ENCODE measurements around the gene MACROD2.

MACROD2 gene

GRCh38 chr20:13960525-13960924, 34.8 kb upstream of the MACROD2 start:
- TF ChIP-seq FOXP2 (optimal IDR thresholded peaks at IDR 0.05; ENCODE audit: borderline replicate concordance, extremely low read depth, extremely low read length, insufficient read depth): no peak
- no peak for TF ChIP-seq POLR2AphosphoS5 (IDR thresholded peaks at IDR 0.05; ENCODE audit: low read depth, low read length)
- TF ChIP-seq TAF1 (IDR thresholded peaks at IDR 0.05; ENCODE audit: borderline replicate concordance, insufficient read depth, low read length): no peak
- TF ChIP-seq, protein P1, sequence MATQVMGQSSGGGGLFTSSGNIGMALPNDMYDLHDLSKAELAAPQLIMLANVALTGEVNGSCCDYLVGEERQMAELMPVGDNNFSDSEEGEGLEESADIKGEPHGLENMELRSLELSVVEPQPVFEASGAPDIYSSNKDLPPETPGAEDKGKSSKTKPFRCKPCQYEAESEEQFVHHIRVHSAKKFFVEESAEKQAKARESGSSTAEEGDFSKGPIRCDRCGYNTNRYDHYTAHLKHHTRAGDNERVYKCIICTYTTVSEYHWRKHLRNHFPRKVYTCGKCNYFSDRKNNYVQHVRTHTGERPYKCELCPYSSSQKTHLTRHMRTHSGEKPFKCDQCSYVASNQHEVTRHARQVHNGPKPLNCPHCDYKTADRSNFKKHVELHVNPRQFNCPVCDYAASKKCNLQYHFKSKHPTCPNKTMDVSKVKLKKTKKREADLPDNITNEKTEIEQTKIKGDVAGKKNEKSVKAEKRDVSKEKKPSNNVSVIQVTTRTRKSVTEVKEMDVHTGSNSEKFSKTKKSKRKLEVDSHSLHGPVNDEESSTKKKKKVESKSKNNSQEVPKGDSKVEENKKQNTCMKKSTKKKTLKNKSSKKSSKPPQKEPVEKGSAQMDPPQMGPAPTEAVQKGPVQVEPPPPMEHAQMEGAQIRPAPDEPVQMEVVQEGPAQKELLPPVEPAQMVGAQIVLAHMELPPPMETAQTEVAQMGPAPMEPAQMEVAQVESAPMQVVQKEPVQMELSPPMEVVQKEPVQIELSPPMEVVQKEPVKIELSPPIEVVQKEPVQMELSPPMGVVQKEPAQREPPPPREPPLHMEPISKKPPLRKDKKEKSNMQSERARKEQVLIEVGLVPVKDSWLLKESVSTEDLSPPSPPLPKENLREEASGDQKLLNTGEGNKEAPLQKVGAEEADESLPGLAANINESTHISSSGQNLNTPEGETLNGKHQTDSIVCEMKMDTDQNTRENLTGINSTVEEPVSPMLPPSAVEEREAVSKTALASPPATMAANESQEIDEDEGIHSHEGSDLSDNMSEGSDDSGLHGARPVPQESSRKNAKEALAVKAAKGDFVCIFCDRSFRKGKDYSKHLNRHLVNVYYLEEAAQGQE (IDR thresholded peaks at IDR 0.05; ENCODE audit: insufficient read depth in 1 of 2, low read depth in 2 of 2, low read length in 2 of 2): no peak
- TF ChIP-seq SIN3A (IDR thresholded peaks at IDR 0.05; ENCODE audit: borderline replicate concordance, insufficient read depth, low read length): no peak

DNA sequence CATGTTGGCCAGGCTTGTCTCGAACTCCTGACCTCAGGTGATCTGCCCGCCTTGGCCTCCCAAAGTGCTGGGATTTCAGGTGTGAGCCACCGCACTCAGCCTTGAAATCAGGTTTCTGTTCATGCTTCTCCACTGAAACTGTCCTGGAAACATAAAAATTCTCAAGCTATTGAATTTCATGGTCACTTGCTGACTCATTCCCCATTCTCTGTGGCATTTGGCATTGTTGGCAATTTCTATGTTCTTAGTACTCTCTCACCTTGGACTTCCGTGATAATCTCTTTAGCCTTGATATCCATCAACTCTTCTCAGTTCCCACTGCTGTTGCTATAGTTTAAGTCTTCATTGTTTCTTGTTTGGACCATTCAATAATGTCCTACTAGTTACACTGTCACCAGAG, 11.1 kb upstream of the MACROD2 start:
- TF ChIP-seq SIN3A (IDR thresholded peaks at IDR 0.05; ENCODE audit: borderline replicate concordance, insufficient read depth, low read length) (no peak), POLR2AphosphoS5 (IDR thresholded peaks at IDR 0.05; ENCODE audit: low read depth, low read length) (no peak), TAF1 (IDR thresholded peaks at IDR 0.05; ENCODE audit: borderline replicate concordance, insufficient read depth, low read length) (no peak), FOXP2 (optimal IDR thresholded peaks at IDR 0.05; ENCODE audit: borderline replicate concordance, extremely low read depth, extremely low read length, insufficient read depth) (no peak)
- TF ChIP-seq, protein P1 (IDR thresholded peaks at IDR 0.05; ENCODE audit: insufficient read depth in 1 of 2, low read depth in 2 of 2, low read length in 2 of 2): no peak

DNA sequence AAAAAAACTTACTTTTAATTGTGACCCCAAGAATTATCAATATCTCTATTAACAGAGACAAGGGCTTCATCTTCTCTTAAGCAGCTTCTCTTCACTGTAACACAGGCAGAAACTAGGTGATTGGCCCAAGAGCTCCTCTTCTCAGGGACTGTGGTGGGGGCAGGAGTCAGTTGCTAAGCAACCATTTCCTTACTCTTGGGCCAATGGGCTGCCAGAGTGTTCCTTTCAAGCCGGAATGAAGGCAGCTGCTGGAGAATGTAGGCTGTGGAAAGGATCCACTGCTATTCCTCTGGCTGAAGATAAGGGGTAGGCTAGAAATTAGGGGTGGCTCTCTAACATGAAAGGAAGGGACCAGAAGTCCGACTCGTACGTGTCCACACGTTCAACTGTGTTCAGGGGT, 4.9 kb upstream of the MACROD2 start, which contains the start of gene SEL1L2:
TSS of gene SEL1L2 (minus strand) at position 150 of the 400 bp plus-strand sequence. CDS start at position 70, 80 bp downstream.
- TF ChIP-seq TAF1 (IDR thresholded peaks at IDR 0.05; ENCODE audit: borderline replicate concordance, insufficient read depth, low read length): no peak
- no peak for TF ChIP-seq FOXP2 (optimal IDR thresholded peaks at IDR 0.05; ENCODE audit: borderline replicate concordance, extremely low read depth, extremely low read length, insufficient read depth)
- no peak for TF ChIP-seq POLR2AphosphoS5 (IDR thresholded peaks at IDR 0.05; ENCODE audit: low read depth, low read length)
- no peak for TF ChIP-seq SIN3A (IDR thresholded peaks at IDR 0.05; ENCODE audit: borderline replicate concordance, insufficient read depth, low read length)
- TF ChIP-seq, protein P1 (IDR thresholded peaks at IDR 0.05; ENCODE audit: insufficient read depth in 1 of 2, low read depth in 2 of 2, low read length in 2 of 2): no peak

- TF ChIP-seq FOXP2 (optimal IDR thresholded peaks at IDR 0.05; ENCODE audit: borderline replicate concordance, extremely low read depth, extremely low read length, insufficient read depth) (no peak), SIN3A (IDR thresholded peaks at IDR 0.05; ENCODE audit: borderline replicate concordance, insufficient read depth, low read length) (no peak), POLR2AphosphoS5 (IDR thresholded peaks at IDR 0.05; ENCODE audit: low read depth, low read length) (no peak), TAF1 (IDR thresholded peaks at IDR 0.05; ENCODE audit: borderline replicate concordance, insufficient read depth, low read length) (no peak)
- TF ChIP-seq, protein P1 (IDR thresholded peaks at IDR 0.05; ENCODE audit: insufficient read depth in 1 of 2, low read depth in 2 of 2, low read length in 2 of 2): no peak
Observed at GRCh38 chr20:13991311-13991710, 4.0 kb upstream of the MACROD2 start.

- TF ChIP-seq SIN3A (IDR thresholded peaks at IDR 0.05; ENCODE audit: borderline replicate concordance, insufficient read depth, low read length) (no peak), POLR2AphosphoS5 (IDR thresholded peaks at IDR 0.05; ENCODE audit: low read depth, low read length) (no peak), FOXP2 (optimal IDR thresholded peaks at IDR 0.05; ENCODE audit: borderline replicate concordance, extremely low read depth, extremely low read length, insufficient read depth) (no peak), TAF1 (IDR thresholded peaks at IDR 0.05; ENCODE audit: borderline replicate concordance, insufficient read depth, low read length) (no peak)
- TF ChIP-seq, protein P1 (IDR thresholded peaks at IDR 0.05; ENCODE audit: insufficient read depth in 1 of 2, low read depth in 2 of 2, low read length in 2 of 2): no peak
Observed at GRCh38 chr20:13995841-13996240, 525 bp downstream of the MACROD2 start.
